ENCODE results near the gene MICALL2.

The MICALL2 gene

DNA sequence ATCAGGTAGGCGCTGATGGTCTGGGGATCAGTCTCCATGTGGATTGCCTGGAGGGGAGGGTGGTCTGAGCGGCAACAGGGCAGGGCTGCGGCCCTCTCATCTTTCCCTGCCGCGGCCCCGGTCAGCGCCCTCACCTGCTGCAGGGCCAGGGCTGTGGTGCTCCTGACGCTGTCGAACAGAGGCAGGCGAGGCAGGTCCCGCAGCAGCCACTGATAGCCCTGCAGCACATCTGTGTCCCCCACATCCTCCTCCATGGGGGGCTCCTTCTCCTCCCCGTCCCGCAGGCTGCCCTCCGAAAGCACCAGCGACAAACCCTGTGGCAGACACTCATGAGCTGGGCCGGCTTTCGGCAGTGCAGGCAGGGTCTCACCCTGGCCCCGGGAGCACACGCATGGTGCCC, 25.9 kb upstream of the MICALL2 start:
- TF ChIP-seq, protein P1, sequence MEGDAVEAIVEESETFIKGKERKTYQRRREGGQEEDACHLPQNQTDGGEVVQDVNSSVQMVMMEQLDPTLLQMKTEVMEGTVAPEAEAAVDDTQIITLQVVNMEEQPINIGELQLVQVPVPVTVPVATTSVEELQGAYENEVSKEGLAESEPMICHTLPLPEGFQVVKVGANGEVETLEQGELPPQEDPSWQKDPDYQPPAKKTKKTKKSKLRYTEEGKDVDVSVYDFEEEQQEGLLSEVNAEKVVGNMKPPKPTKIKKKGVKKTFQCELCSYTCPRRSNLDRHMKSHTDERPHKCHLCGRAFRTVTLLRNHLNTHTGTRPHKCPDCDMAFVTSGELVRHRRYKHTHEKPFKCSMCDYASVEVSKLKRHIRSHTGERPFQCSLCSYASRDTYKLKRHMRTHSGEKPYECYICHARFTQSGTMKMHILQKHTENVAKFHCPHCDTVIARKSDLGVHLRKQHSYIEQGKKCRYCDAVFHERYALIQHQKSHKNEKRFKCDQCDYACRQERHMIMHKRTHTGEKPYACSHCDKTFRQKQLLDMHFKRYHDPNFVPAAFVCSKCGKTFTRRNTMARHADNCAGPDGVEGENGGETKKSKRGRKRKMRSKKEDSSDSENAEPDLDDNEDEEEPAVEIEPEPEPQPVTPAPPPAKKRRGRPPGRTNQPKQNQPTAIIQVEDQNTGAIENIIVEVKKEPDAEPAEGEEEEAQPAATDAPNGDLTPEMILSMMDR (conservative IDR thresholded peaks at IDR 0.05; ENCODE audit: low read depth, low read length) = no peak
- no peak for DNase-seq (ENCODE audit: low read depth)
- no peak overlapping the region for H3K4me3 ChIP-seq (ENCODE audit: low read length)

- no peak for DNase-seq (ENCODE audit: low read depth)
- TF ChIP-seq, protein P1 (conservative IDR thresholded peaks at IDR 0.05; ENCODE audit: low read depth, low read length) = no peak
- H3K4me3 ChIP-seq (ENCODE audit: low read length) = no peak overlapping the region
Observed at GRCh38 chr7:1484569-1484968, 25.3 kb upstream of the MICALL2 start.

DNA sequence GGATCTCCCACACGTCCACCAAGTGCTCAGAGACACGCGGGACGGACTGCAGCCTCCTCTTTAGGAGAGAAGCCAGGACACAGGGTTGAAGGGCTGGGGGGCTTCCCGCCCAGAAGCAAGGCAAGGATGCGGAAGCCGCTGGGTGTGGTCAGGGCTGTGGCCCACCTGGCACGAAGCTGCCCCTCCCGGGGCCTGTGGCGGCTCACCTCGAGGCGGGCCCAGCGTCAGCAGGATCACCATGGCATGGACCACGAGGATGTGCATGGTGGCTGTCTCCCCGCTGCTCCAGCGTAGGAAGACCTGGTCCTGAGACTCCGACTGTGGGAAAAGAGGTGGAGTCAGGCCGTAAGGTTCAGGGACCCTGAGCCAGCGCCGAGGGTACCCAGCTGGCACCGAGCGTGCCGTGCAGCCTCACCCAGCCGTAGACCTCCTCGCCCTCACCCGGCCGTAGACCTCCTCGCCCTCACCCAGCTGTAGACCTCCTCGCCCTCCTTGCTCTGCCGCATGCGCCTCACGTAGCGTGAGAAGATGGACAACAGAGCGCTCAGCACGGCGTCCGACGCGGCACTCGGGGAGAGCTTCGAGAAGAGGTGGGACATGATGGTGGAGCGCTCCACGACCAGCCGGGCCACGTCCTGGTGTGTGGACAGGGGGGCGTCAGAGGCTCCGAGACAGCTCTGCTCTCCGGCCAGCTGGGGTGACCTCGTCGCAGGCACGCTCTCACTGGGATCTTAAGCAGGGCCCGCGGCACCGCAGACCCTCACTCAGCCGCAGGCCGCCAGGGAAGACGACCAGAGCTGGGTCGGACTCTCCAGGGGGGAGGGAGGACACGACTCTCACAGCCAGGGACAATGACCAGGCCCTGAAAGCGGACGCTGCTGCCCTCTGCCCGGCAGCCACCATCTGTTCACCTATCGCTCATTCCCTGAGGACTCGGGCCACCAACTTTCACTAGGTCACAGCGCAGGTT, 24.6 kb upstream of the MICALL2 start:
- TF ChIP-seq, protein P1 (conservative IDR thresholded peaks at IDR 0.05; ENCODE audit: low read depth, low read length) = no peak
- no peak overlapping the region for H3K4me3 ChIP-seq (ENCODE audit: low read length)
- no peak for DNase-seq (ENCODE audit: low read depth)

- no peak for DNase-seq (ENCODE audit: low read depth)
- TF ChIP-seq, protein P1 (conservative IDR thresholded peaks at IDR 0.05; ENCODE audit: low read depth, low read length) = no peak
- H3K4me3 ChIP-seq (ENCODE audit: low read length) = no peak overlapping the region
Observed at GRCh38 chr7:1483079-1483478, 23.8 kb upstream of the MICALL2 start.

DNA sequence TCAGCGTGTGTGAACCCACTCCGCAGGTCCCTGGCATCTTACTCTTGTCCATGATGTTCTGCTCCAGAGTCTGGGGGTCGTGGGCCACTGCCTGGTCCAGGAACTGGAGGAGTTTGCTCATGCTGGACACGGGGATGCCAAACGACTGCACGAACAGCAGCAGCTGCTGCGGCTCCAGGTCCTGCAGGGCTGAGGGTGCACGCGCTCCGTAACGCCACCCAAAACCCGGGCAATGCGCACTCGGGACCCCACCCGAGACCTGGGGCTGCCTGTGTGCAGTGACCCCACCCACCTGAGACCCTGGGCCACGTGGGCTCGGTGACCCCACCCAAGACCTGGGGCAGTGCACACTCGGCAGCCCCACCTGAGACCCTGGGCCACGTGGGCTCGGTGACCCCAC, 22.0 kb upstream of the MICALL2 start:
- no peak overlapping the region for H3K4me3 ChIP-seq (ENCODE audit: low read length)
- TF ChIP-seq, protein P1 (conservative IDR thresholded peaks at IDR 0.05; ENCODE audit: low read depth, low read length) = no peak
- no peak for DNase-seq (ENCODE audit: low read depth)

GRCh38 chr7:1480670-1481069, 21.4 kb upstream of the MICALL2 start:
- no peak overlapping the region for H3K4me3 ChIP-seq (ENCODE audit: low read length)
- TF ChIP-seq, protein P1 (conservative IDR thresholded peaks at IDR 0.05; ENCODE audit: low read depth, low read length) = no peak
- DNase-seq (ENCODE audit: low read depth) = no peak

DNA sequence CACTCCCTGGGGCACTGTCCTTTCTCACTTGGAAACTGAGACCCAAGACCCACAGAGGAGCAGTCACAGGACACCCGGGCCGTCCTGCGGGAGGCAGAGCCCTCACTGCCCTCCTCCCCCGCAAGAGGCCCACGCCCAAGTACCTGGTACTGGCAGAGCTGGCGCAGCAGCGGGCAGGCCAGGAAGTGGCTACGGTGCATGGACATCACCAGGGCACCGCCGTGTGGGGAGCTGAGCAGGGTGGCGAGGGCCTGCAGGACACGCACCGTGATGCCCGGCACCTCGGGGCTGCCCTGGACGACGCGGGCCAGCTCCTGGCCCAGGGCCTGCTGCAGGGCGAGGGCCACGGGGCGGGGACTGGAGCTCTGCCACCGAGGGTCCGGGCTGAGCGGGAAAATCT, 20.0 kb upstream of the MICALL2 start:
- TF ChIP-seq, protein P1 (conservative IDR thresholded peaks at IDR 0.05; ENCODE audit: low read depth, low read length) = no peak
- H3K4me3 ChIP-seq (ENCODE audit: low read length) = no peak overlapping the region
- no peak for DNase-seq (ENCODE audit: low read depth)
